Measurements from ENCODE around the gene ARPC3. TPM values are rescaled to one million over a fixed set of nuclear protein-coding genes. Genes with fewer than 3 reads are reported as not detected.

The ARPC3 gene
- total RNA-seq (2021), result 184 and 188 TPM in 2 replicates
- long read RNA-seq, transcript ARPC3-201 (7 exons, 1,014 nt), result major isoform, 234 of 252 reads
- long read RNA-seq, partial matches to known transcripts, result 9 of 252 reads
- long read RNA-seq, other reads (novel, unspliced or antisense), result 8 of 252 reads

- Histone ChIP-seq H2BK120ac (ENCODE audit: low read depth, low read length, poor library complexity, severe bottlenecking) (no peak within 1 kb of the TSS), H3K9me3 (ENCODE audit: control insufficient read depth, low read depth, low read length) (no peaks in the 10 kb centered on the region), H3K27ac (ENCODE audit: insufficient read length, low read depth, low read length) (no peak within 1 kb of the TSS), H3K56ac (ENCODE audit: insufficient read length, low read depth, low read length) (no peak within 1 kb of the TSS), H3K27me3 (ENCODE audit: insufficient read depth, low read length) (no peaks in the 10 kb centered on the region), H2BK12ac (ENCODE audit: insufficient read length, low read depth, low read length) (no peak within 1 kb of the TSS), H2AFZ (ENCODE audit: low read length) (no peak within 1 kb of the TSS), H3K4ac (ENCODE audit: low read depth, low read length) (no peak within 1 kb of the TSS), H3K4me1 (ENCODE audit: insufficient read depth, low read length) (no peaks in the 10 kb centered on the region), H3K9ac (ENCODE audit: extremely low read depth, insufficient read length, low read length) (peak within 1 kb of the TSS; percentile 71), H4K8ac (replicated peaks; ENCODE audit: insufficient read length, low read depth, low read length) (no peak within 1 kb of the TSS), H2BK20ac (ENCODE audit: low read depth, low read length, poor library complexity, severe bottlenecking) (no peak within 1 kb of the TSS), H4K91ac (ENCODE audit: insufficient read length, low read depth, low read length) (no peak within 1 kb of the TSS), H3T11ph (ENCODE audit: low read length) (no peak within 1 kb of the TSS), H3K79me2 (ENCODE audit: insufficient read depth, low read length) (peaks cover 3% of the 10 kb centered on the region; the same call in 1 of the 2 replicates), H3K79me1 (ENCODE audit: insufficient read depth, low read depth, low read length, poor library complexity, severe bottlenecking) (peaks cover 7% of the 10 kb centered on the region), H4K5ac (ENCODE audit: insufficient read length, low read depth, low read length) (no peak within 1 kb of the TSS), H2AK5ac (ENCODE audit: insufficient read length, low read length) (no peak within 1 kb of the TSS), H3K23ac (ENCODE audit: insufficient read length, low read depth, low read length) (no peak within 1 kb of the TSS), H4K20me1 (ENCODE audit: control insufficient read depth, insufficient read depth, insufficient read length) (no peaks in the 10 kb centered on the region), H2BK15ac (ENCODE audit: low read depth, low read length) (no peak within 1 kb of the TSS), H3K4me2 (ENCODE audit: insufficient read depth, insufficient read length, low read length) (peak within 1 kb of the TSS; percentile 48), H3K18ac (ENCODE audit: insufficient read length, low read depth, low read length) (no peak within 1 kb of the TSS), H2BK5ac (ENCODE audit: insufficient read length, low read length) (no peak within 1 kb of the TSS), H3K14ac (ENCODE audit: insufficient read depth, low read length) (peak within 1 kb of the TSS; percentile 77; the same call in 1 of the 2 replicates), H3K23me2 (ENCODE audit: insufficient read length, low read depth, low read length, poor library complexity, severe bottlenecking) (no peaks in the 10 kb centered on the region)
- H3K27ac Mint-ChIP-seq, result peak within 1 kb of the TSS; percentile 97 to 99 (median 98)
- peaks cover 13 to 56% (median 38%) of the 10 kb centered on the region in 3 experiments; a peak in 6 of 7 replicates for H3K36me3 Mint-ChIP-seq (ENCODE audit: insufficient read depth in 1 of 3, low read depth in 3 of 3)
- DNase-seq, result peak; percentile 98
- peak; percentile 76 for TF ChIP-seq CTCF (conservative IDR thresholded peaks at IDR 0.05)
- H3K9me3 Mint-ChIP-seq, result no peaks in the 10 kb centered on the region; a peak in 1 of 5 replicates
- no CpG with 5 or more reads among the region's 51 CpGs for WGBS (ENCODE audit: extremely low coverage, insufficient read length, low lambda C conversion rate)
- peak within 1 kb of the TSS; percentile 99 to 100 for H3K4me3 Mint-ChIP-seq
- peaks cover 5 to 10% of the 10 kb centered on the region in 2 experiments for H3K4me1 Mint-ChIP-seq
- no peaks in the 10 kb centered on the region for H3K27me3 Mint-ChIP-seq (ENCODE audit: low read depth)
Observed at GRCh38 chr12:110449799-110450497, at the start of gene ARPC3. ARPC3 (minus strand) TSS chr12:110450337; CDS start chr12:110450260, 77 bp downstream.
